ENCODE results near the gene AOPEP.

- TF ChIP-seq TCF12 (IDR thresholded peaks at IDR 0.05) (no peak), REST (IDR thresholded peaks at IDR 0.05; ENCODE audit: low read depth, low read length) (no peak), RAD21 (IDR thresholded peaks at IDR 0.05; ENCODE audit: low read length) (no peak), FOSL2 (IDR thresholded peaks at IDR 0.05; ENCODE audit: borderline replicate concordance, low read depth) (no peak), GABPA (IDR thresholded peaks at IDR 0.05; ENCODE audit: low read depth) (no peak)
Observed at GRCh38 chr9:95082401-95083084, 356.0 kb downstream of the AOPEP start.
